ENCODE measurements around the gene ZNF792. TPM values are rescaled to one million over a fixed set of nuclear protein-coding genes. Genes with fewer than 3 reads are reported as not detected.
"Not testable (repeated sequence)": the region's sequence is repeated elsewhere in the genome, so short reads cannot be mapped to it uniquely, and the experiment has no call there.

ZNF792 gene
- total RNA-seq, 1 donor from 2014 or later, result 6.1 TPM

DNA sequence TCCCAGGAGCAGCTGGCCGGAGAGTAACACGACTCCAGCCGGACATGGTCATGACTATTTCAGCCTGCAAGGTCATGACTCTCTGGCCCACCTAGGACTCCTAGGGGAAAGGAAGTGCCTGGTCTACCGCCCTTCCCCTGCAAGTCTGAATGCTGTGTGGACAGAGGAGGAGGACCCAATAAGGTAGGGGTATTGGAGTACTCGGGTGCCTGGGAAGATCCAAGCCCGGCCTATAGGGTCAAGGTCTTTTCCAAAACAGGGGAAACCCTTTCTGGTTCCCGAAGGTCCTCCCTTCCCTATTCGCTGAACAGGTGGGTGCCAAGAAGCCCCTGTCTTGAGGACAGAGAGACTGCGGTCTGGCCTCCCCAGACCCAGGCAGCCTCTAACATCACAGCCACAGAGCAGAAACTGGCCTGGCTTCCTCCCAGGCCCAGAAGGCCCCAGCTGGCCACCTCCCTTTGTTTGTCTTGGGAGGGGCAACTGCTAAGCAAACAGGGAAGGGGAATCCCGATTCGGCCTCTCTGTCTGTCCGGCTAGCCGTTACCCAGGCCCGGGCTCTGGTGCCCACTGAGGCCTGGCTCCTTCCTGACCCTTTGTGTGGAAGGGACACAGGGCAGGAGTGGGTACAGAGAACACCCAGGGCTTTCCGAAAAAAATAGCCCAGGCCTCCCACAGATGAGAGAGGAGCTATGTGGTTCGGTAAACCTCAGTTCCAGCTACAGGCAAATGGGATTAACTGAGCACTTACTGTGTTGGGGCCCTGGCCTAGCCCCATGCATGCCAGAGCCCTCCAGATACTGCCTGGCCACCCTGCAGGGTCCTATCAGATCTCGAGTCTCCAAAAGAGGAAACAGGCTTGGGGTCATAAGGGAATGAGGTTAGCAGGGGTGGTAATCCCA lies 30.9 kb upstream of the ZNF792 start:
- TF ChIP-seq, protein P1, sequence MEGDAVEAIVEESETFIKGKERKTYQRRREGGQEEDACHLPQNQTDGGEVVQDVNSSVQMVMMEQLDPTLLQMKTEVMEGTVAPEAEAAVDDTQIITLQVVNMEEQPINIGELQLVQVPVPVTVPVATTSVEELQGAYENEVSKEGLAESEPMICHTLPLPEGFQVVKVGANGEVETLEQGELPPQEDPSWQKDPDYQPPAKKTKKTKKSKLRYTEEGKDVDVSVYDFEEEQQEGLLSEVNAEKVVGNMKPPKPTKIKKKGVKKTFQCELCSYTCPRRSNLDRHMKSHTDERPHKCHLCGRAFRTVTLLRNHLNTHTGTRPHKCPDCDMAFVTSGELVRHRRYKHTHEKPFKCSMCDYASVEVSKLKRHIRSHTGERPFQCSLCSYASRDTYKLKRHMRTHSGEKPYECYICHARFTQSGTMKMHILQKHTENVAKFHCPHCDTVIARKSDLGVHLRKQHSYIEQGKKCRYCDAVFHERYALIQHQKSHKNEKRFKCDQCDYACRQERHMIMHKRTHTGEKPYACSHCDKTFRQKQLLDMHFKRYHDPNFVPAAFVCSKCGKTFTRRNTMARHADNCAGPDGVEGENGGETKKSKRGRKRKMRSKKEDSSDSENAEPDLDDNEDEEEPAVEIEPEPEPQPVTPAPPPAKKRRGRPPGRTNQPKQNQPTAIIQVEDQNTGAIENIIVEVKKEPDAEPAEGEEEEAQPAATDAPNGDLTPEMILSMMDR (IDR thresholded peaks at IDR 0.05; ENCODE audit: insufficient read depth, low read length, poor library complexity, severe bottlenecking), result no peak
- Histone ChIP-seq H3K36me3 (ENCODE audit: control insufficient read depth, insufficient read depth, low read length) (no peaks in the 10 kb centered on the region), H3K4me3 (ENCODE audit: low read depth, low read length) (no peak overlapping the region), H3K27me3 (ENCODE audit: control insufficient read depth, insufficient read depth, low read length) (no peaks in the 10 kb centered on the region)
- DNase-seq (ENCODE audit: low read depth), result no peak

DNA sequence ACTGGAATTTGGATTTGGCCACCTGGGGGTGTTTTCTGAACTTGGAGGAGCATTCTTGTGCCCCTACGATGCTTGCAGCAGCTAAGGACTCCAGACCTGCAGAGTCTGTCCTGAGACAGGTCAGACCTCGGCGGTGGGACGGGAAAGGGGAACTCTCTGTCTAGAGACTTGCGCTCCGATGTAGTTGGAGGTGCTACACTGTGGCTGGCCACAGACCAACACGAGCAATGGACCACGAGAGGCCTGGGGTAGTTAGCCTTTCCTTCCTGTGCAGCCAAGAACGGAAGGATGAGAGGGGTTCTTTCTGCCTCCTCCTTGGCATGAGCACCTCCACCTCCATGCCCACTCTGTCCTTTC lies 30.2 kb upstream of the ZNF792 start:
- Histone ChIP-seq H3K4me3 (ENCODE audit: low read depth, low read length) (no peak overlapping the region), H3K36me3 (ENCODE audit: control insufficient read depth, insufficient read depth, low read length) (no peaks in the 10 kb centered on the region), H3K27me3 (ENCODE audit: control insufficient read depth, insufficient read depth, low read length) (no peaks in the 10 kb centered on the region)
- TF ChIP-seq, protein P1 (IDR thresholded peaks at IDR 0.05; ENCODE audit: insufficient read depth, low read length, poor library complexity, severe bottlenecking), result no peak
- DNase-seq (ENCODE audit: low read depth), result no peak

DNA sequence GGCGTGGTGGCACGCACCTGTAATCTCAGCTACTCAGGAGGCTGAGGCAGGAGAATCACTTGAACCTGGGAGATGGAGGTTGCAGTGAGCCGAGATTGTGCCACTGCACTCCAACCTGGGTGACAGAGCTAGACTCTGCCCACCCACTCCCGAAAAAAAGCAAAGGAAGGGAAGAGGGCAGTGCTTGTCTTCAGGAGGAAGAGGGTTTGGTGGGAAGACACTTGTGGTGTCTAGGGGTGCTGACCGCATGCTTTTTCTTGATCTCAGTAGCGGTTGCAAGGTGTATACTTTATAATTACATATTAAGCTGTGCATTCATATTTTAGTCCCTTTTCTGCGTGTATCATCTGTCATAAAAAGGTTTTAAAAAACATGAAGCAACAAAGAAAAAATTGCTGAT lies 28.6 kb upstream of the ZNF792 start:
- not testable (repeated sequence) for DNase-seq (ENCODE audit: low read depth); H3K36me3 ChIP-seq (ENCODE audit: control insufficient read depth, insufficient read depth, low read length); H3K27me3 ChIP-seq (ENCODE audit: control insufficient read depth, insufficient read depth, low read length); H3K4me3 ChIP-seq (ENCODE audit: low read depth, low read length)

DNA sequence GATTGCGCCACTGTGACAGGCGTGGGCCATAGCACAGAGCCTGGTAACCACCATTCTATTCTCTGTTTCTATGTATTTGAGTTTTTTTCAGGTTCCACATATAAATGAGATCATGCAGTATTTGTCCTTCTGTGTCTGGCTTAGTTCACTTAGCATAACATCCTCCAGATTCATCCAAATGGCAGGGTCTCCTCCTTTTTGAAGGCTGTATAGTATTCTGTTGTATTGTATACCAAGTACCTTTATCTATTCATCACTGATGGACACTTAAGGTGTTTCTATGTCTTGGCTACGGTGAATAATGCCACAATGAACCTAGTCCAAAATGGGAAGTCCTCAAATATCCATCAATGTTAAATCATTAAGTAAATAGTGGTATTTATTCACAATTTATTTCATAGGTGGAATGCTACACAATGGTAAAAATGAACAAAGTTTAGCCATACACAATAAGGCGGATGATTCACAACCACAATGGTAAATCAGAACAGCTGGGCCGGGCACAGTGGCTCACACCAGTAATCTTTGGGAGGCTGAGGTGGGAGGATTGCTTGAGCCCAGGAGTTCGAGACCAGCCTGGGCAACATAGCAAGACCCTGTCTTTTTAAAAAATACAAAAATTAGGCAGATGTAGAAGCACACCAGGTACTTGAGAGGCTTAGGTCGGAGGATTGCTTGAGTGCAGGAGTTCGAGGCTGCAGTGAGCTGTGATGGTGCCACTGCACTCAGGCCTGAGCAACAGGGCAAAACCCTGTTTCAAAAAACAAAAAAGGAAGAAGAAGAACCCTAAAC lies 27.7 kb upstream of the ZNF792 start:
- TF ChIP-seq, protein P1 (IDR thresholded peaks at IDR 0.05; ENCODE audit: insufficient read depth, low read length, poor library complexity, severe bottlenecking), result no peak
- Histone ChIP-seq H3K27me3 (ENCODE audit: control insufficient read depth, insufficient read depth, low read length) (no peaks in the 10 kb centered on the region), H3K36me3 (ENCODE audit: control insufficient read depth, insufficient read depth, low read length) (no peaks in the 10 kb centered on the region), H3K4me3 (ENCODE audit: low read depth, low read length) (no peak overlapping the region)
- DNase-seq (ENCODE audit: low read depth), result no peak

DNA sequence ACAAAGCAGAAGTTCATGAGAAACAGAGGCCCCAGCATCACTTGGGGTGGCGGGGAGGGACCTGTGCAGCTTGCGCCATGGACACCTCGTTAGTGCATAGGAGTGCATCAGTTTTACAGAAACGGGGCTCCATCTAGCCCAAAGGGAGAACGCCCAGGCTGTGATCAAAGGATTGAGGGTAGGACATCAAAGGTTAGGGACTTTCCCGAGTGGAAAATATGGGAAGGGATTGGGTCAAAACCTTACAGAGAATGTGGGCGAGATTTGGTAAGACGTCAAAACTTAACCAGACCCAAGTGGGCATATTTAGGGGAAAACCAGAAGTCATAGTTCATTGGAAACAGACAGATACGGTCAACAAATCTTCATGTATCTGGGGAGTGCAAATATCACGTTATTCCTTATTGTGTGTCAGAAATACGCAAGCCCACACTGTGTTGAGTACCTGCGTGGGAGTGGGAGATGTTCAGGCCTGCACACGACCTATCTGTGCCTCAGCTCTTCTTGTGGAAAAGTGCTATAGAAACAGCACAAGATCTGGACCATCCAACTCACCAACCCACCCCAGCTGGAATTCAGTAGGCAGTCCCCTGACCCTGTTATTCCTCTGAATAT lies 26.7 kb upstream of the ZNF792 start:
- H3K36me3 ChIP-seq (ENCODE audit: control insufficient read depth, insufficient read depth, low read length), result no peaks in the 10 kb centered on the region
- no peak for DNase-seq (ENCODE audit: low read depth)

More for the DNA sequence above, 26.7 kb upstream of the ZNF792 start:
- Histone ChIP-seq H3K27me3 (ENCODE audit: control insufficient read depth, insufficient read depth, low read length) (no peaks in the 10 kb centered on the region), H3K4me3 (ENCODE audit: low read depth, low read length) (no peak overlapping the region)
- TF ChIP-seq, protein P1 (IDR thresholded peaks at IDR 0.05; ENCODE audit: insufficient read depth, low read length, poor library complexity, severe bottlenecking), result no peak
